ENCODE data around the gene PHACTR4.
"Not testable (repeated sequence)": the region's sequence is repeated elsewhere in the genome, so short reads cannot be mapped to it uniquely, and the experiment has no call there.

The PHACTR4 gene

DNA sequence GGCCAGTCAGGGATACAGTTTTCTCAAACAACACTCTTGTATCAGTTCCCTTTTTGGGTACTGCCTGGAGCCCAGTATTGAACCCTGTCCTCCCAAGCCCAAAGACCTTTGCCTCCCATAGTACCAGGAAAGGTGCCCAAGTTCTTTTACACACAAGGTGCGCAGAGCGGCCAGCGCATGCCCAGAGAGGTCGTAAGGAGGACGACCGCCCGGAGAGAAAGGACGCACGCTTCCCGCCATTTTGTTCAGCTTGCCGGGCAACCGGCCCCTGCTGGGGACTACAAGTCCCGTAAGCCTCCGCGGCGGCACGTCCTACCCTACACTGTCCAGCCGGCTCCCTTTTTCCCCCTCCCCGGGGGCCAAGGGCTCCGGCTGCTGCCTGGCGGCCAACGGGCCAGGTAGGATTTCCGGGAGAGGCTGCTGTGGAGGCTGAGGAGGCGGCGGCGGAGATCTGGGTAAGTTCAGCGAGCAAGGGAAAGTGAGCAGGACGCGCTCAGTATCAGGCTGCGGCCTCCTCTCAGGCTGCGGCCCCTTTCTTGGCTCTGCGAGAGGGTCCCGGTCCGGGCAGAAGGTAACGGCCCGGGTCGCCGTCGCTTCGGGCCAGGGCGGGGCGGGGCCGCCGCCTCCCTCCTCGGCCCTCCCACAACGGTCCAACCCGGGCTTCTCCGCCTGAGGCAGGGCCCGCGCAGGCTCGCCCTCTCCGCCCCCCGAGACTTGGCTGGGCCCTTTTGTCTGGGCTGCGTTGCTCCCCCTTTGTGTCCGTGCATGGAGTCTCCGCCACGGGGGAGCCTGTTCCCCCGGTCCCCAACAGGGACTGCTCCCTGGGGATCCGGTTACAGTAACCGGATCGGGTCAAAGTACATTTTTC lies at the start of gene PHACTR4:
TSS of gene PHACTR4 (plus strand) at position 370 of the 868 bp plus-strand sequence. CDS start 37,708 bp downstream, outside the sequence.
- DNase-seq = peak; percentile 91

DNA sequence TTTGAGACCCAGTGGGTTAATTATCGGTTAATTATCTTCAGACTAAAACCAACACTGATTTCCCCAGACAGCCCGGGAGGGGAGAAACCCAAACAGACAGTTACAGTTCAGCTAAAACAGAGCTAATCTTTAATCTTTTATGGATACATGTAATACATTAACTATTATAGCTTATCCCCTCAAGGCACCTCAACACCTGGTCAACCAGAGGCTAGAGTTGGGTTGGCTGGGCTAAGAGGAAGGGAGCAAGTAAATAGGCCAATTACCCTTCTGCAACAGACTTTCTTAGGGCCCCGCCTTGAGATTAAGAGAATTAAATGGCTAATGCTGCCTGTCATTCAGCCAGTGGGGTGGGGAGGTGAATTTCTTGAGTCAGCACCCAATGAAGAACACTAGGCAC lies 47.3 kb upstream of the PHACTR4 start:
- DNase-seq = no peak

DNA sequence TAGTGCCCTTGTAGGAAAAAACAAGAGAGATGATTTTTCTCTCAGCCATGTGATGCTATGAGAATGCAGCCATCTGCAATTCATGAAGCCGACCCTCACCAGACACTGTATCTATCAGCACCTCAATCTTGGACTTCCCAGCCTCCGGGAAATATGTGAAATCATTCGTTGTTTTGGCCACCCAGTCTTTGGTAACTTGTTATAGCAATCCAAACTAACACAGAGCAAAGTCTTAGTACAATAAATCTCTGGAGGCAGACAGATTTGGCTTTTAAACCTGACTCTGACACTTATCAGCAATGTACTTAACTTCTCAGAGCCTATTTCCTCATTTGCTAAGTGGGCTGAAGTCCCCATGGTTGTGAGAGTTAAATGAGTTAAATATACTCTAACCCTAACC lies 45.8 kb upstream of the PHACTR4 start:
- DNase-seq = no peak

DNA sequence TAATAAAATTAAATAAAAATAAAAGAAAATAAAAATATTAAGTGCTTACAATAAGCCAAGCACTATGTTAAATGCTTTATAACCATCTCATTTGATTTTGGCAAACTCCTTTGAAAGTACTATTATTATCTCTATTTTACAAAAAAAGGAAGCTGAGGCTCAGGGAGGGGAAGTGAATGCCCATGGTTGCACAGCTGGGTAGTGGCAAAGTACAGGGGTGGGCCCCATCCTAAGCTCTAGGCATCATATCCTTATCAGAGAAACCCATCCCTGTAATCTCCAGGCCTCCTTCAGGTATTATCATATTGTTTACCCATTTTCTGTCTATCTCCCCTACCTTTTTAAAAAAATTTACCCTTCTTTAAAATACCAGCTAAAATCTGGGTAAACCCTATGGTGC lies 43.0 kb upstream of the PHACTR4 start:
- DNase-seq = no peak

DNA sequence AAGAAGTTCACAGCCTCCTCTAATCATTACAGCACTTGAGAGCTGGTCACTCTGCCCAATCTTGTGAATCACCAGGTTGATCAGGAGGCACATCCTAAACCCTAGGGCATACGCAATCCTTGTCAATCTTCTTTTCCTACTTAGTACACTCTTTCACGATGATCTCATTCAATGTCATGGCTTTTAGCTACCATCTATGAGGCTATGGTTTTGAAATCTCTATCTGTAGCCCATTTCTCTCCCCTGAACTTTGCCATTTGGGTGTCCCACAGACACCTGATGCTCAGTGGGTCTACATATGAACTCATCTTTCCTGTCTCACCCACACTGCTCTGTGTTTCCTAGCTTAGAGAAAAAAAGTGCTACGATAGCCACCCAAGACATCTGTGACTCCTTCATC lies 42.6 kb upstream of the PHACTR4 start:
- DNase-seq = no peak

DNA sequence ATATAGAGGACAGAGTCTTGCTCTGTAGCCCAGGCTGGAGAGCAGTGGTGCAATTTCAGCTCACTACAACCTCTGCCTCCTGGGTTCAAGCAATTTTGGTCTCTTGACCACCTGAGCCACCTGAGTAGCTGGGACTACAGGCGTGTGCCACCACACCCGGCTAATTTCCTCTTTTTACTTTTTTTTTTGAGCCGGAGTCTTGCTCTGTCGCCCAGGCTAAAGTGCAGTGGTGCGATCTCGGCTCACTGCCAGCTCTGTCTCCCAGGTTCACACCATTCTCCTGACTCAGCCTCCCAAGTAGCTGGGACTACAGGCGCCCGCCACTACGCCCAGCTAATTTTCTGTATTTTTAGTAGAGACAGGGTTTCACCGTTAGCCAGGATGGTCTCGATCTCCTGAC lies 42.1 kb upstream of the PHACTR4 start:
- not testable (repeated sequence) for DNase-seq

DNA sequence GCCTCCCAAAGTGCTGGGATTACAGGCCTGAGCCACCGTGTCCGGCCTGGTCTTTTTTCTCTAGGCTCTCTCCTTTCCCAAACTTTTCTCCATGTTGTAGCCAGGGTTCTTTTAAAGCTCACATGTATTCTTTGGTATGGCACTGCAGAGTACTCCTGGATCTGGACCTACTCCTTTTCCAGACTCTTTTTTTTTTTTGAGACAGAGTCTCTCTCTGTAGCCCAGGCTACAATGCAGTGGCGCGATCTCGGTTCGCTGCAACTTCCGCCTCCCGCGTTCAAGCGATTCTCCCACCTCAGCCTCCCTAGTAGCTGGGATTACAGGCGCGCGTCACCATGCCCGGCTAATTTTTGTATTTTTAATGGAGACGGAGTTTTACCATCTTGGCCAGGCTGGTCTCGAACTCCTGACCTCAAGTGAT lies 41.3 kb upstream of the PHACTR4 start:
- no peak for DNase-seq

DNA sequence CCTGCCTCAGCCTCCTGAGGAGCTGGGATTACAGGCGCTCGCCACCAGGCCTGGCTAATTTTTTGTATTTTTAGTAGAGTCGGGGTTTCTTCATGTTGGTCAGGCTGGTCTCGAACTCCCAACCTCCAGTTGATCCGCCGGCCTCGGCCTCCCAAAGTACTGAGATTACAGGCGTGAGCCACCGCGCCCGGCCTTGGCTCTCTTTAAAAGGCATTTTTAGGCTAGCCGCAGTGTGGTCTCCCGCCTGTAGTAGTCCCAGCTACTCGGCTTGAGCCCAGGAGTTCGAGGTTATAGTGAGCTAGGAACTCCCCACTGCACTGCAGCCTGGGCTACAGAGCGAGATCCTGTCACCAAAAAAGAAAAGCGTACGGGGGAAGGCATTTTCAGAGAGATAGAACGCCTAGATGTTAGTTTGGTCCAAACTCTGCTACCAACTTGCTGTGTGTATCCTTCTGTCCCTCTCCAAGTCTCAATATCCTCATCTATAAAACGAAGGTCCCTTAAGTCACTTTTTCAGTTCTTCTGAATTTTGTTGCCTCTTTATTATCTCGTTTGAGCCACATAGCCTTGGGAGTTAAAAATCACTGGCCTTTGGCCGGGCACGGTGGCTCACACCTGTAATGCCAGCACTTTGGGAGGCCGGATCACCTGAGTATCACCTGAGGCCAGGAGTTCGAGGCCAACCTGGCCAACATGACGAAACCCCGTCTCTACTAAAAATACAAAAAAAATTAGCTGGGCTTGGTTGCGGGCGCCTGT lies 40.0 kb upstream of the PHACTR4 start:
- peak; percentile 64 for DNase-seq

DNA sequence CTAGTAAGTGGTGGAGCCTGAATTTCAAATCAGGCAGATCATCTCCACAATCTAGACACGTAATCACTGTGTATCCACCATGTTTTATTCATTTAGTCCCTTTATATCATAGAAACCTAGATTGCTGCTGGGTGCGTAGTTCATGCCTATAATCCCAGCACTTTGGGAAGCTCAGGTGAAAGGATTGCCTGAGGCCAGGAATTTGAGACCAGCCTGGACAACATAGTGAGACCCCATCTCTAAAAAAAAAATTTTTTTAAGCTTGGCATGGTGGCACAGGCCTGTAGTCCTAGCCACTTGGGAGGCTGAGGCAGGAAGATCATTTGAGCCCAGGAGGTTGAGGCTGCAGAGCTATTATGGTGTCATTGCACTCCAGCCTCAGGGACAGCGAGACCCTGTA lies 30.6 kb upstream of the PHACTR4 start:
- no peak for DNase-seq

DNA sequence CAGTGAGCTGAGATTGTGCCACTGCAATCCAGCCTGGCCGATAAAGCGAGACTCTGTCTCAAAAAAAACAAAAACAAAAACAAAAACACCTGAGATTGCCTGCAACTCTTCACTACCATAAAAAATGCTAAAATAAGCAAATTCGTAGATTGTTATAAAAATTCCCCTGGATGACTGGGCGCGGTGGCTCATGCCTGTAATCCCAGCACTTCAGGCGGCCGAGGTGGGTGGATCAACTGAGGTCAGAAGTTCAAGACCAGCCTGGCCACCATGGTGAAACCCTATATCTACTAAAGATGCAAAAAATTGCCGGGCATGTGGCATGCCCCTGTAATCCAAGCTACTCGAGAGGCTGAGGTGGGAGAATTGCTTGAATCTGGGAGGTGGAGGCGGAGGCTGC lies 30.0 kb upstream of the PHACTR4 start:
- no peak for DNase-seq

DNA sequence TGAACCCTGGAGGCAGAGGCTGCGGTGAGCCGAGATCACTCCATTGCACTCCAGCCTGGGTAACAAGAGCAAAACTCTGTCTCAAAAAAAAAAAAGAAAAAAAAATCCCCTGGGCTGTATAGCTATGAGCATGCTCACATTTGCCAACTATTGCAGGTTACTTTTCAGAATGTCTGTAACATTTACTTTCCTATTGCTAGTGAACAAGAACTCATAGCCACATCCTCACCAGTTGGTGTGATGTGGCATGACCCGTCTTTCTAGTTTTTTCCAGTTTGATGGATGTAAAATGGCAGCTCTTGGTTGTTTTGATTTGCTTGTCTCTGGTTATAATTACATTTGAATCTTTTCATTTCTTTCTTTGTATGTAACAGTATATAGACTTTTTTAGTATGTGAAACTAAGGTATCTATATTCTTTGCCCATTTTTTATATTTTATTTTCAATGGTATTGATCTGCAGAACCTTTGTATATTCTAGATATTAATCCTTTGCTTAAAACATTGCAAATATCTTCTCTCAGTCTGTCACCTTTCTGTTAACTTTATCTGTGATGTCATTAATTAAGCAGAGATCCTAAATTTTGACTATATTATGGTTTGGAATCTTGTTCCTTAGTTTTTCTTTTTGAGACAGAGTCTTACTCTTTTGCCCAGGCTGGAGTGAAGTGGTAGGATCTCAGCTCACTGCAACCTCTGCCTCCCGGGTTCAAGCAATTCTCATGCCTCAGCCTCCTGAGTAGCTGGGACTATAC lies 29.1 kb upstream of the PHACTR4 start:
- no peak for DNase-seq

DNA sequence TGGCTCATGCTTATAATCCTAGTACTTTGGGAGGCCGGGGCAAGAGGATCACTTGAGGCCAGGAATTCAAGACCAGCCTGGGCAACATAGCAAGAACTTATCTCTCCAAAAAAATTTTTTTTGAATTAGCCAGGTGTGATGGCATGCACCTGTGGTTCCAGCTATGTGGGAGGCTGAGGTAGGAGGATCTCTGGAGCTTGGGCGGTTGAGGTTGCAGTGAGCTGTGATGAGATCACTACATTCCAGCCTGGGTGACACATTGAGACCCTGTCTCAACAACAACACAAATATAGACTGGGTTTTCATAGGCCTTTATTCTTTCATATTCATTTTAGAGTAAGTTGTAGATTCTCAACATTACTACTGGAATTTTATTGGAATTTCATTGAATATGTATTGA lies 27.9 kb upstream of the PHACTR4 start:
- DNase-seq = no peak

DNA sequence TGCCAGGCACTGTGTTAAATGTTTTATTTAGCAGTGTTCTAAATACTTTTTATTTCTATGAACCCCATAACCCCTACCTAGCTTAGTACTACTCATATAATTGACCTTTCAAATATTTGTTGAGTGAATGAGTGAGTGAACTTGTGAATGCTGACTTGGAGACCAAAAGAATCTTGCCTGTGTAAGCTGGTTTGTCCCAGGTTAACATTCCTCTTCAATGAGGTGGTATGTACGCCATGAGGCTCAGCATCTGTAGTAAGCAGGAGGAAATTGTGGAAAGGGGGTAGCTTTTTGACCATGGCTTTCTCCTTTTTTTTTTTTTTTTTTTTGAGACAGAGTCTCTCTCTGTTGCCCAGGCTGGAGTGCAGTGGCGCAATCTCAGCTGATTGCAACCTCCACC lies 26.1 kb upstream of the PHACTR4 start:
- DNase-seq = no peak

DNA sequence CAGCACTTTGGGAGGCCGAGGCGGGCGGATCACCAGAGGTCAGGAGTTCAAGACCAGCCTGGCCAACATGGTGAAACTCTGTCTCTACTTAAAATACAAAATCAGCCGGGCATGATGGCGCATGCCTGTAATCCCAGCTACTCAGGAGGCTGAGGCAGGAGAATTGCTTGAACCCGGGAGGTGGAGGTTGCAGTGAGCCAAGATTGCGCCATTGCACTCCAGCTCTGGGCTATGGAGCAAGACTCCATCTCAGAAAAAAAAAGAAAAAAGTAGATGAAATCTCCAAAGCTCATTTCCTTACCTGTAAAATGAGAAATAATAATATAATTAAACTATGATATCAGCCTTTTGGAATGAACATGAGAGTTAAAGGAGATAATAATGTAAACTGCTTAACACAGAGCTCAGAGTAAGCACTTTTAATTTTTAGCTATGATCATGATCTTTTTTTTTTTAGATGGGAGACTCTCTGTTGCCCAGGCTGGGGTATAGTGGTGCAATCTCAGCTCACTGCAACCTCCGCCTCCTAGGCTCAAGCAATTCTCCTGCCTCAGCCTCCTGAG lies 16.2 kb upstream of the PHACTR4 start:
- not testable (repeated sequence) for DNase-seq

DNA sequence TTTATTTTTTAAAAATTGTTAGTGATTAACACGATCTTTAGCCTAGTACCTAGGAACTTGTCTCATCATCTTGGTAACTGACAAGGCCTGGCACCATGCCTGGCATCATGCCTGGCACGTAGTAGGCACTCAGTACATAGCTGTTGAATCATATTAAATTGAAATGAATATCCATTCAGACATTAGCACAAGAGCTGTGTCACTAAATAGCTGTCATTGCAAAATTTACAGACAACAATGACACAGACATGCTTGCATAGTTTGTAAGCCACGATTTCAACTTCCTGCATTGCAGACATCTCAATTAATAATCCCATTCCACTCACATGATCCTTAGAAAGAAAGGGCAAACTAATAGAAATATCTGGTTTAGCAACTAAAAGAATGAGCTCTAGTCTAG lies 15.4 kb upstream of the PHACTR4 start:
- DNase-seq = no peak

DNA sequence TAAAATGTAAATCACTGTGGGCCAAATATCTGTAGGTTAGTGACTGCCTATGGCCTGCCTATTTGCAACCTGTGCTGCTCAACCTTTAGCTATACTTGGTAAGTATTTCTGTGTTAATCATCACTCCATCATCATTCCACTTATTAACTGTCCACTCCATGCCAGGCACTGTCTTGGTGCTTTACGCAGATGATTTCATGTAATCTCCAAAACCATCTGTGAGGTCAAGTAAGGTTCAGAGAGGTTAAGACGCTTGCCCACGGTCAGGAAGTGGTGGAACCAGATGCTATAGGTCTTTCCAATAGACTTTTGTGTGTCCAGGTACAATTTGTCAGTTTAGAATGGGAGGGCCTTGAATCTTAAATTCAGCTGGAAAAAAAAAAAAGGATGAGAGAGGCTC lies 10.8 kb upstream of the PHACTR4 start:
- no peak for DNase-seq

DNA sequence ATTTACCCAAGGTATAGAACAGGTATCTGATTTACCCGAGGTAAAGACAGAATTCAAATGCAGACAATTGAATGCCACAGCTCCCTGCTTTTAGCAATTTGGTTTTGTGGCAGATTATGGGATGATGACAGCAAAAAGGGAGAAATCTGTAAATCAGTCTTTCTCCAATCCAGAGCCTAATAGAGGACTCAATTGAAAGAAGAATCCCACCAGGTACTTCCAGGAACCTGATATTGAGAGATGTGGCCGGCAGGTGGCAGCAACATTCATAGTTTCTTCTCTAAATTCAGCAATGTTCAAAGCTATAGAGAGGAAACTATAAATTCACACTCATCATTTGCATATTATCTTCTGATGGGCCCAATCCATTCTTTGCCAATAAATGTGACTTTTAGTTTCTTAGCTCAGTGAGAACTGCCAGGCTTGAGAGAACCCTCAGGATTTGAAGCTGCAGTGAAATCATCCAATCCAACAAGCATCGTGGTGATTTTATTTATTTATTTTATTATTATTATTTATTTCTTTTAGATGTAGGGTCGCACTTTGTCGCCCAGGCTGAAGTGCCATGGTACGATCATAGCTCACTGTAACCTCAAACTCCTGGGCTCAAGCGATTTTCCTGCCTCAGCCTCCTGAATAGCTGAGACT lies 9.8 kb upstream of the PHACTR4 start:
- DNase-seq = peak; percentile 85

DNA sequence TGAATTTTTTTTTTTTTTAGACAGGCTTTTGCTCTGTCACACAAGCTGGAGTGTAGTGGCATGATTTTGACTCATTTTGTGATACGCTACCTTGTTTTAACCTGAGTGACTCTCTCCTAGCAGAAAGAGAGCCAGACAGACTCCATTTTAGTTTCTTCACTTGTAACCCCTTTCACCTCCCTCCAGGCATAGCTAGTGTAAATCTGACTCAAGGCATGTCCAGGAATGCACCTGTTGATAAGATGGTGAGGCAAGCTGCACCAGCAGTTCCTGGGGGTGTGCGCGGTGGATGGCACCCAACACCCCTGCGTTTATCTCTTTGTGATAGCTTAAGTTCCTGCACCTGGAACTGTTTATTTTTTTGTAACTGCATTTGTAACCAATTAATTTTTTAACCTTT lies 4.7 kb upstream of the PHACTR4 start:
- DNase-seq = no peak

DNA sequence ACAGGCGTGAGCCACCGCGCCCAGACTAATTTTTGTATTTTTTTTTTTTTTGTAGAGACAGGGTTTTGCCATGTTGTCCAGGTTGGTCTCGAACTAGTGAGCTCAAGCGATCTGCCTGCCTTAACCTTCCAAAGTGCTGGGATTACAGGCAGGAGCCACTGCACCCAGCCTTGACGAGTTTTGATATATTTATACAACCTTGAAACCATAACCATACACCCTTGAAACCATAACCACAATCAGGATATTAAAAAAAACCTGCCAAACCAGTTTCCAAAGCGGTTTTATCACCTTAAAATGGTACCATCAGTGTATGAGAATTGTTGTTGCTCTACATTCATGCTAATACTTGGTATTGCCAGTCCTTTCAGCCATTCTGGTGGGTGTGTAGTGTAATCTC lies 3.7 kb upstream of the PHACTR4 start:
- DNase-seq = no peak

DNA sequence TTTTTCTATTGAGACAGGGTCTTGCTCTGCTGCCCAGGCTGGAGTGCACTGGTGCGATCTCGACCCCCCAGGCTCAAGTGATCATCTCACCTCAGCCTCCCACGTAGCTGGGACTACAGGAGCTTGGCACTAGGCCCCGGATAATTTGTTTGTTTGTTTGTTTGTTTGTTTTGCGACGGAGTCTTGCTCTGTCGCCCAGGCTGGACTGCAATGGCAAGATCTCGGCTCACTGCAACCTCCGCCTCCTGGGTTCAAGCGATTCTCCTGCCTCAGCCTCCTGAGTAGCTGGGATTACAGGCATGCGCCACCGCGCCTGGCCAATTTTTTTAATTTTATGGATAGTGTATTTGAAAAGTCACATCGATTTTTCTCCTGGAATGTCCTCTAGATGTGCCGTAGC lies 932 bp upstream of the PHACTR4 start:
- not testable (repeated sequence) for DNase-seq

DNA sequence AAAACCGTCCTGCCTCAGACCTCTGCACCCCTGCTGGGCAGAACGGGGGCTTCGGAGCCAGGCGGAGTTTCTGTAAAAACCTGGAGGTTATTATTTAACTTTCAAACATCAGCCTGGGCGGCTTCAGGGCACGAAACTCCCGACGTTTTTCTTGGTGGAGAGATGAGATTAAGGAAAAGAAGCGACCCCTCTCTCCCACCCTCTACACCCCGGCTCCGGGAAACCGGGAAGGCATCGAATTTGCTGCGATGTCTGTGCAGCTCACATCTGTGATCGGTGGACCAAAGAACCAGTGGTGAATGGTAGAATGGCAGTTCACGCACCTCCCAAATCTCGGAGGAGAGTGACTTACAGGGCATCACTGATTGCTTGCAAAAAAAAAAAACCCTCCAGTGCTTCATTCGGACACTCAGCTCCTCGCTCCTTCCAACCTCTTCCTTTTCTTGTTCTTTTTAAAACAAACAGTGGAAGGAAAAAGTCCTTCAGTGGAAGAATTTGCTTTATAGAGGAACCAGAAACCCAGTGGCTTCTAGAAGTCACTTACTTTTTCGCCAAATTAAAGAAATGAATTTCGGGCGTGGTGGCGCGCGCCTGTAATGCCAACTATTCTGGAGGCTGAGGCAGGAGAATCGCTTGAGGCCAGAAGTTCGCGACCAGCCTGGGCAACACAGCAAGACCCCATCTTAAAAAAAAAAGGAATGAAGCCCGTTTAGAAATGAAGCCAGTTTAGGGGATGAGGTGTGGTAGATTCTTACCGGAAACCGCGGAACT lies 884 bp downstream of the PHACTR4 start:
- DNase-seq = peak; percentile 53

DNA sequence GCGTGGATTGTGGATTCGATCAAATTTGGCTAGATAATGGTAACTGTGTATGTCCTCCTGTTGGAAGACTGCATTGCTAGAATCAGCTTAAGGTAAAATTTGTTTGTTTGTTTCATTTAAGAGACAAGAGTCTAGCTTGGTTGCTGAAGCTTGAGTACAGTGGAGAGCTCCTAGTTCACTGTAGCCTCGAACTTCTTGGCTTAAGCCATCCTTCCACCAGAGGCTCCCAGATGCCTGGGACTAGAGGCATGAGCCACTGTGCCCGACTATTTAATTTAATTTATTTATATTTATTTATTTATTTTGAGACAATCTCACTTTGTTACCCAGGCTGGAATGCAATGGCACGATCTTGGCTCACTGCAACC lies 1.5 kb downstream of the PHACTR4 start:
- no peak for DNase-seq

Data from stimulated activated CD8-positive, alpha-beta memory T cell treated with anti-CD3 and anti-CD28 coated beads, Interleukin-4, amount 100 ng/mL, for 48 hours (primary cell).